PC-9 (cell line): ENCODE results near the gene MICALL2.

Experiments
- CTCF ChIP-seq: fragments of 200-600 bp; sonication (generic); conservative IDR thresholded peaks from 2 replicates; pipeline ENCODE4 v1.6.1; 2017; ENCODE audit warnings: mixed run types, antibody characterized with exemption, mild to moderate bottlenecking, moderate library complexity
- EZH2 ChIP-seq: fragments of 200-600 bp; sonication (generic); IDR thresholded peaks from 2 replicates; pipeline ENCODE4 v1.8.0; 2017; ENCODE audit warnings: antibody characterized with exemption, low read depth

DNA sequence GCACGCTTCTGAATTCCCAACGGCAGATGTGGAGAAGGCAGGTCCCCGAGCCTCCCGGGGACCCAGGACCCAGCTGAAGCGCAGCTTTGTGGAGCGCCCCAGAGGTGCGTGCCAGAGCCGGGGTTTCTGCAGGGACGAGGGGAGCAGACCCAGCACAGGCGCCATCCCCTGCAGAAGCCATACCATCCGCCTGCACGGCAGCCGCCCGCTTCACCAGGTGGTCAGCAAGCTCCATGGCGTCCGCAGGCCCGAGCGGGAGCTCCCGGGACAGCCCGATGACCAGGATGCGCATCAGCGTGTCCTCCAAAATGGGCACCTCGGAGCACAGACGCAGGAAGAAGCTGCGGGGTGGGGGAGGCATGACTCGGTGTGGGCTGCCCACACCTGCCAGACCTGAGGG, 34.3 kb upstream of the MICALL2 start:
- TF ChIP-seq CTCF (no peak), EZH2 (no peak)
